ENCODE results near the gene NEK10.
A peak's percentile ranks its signal among the peaks of the same experiment; 100 is the strongest.
"Not testable (repeated sequence)": the region's sequence is repeated elsewhere in the genome, so short reads cannot be mapped to it uniquely, and the experiment has no call there.

NEK10 gene, protein sequence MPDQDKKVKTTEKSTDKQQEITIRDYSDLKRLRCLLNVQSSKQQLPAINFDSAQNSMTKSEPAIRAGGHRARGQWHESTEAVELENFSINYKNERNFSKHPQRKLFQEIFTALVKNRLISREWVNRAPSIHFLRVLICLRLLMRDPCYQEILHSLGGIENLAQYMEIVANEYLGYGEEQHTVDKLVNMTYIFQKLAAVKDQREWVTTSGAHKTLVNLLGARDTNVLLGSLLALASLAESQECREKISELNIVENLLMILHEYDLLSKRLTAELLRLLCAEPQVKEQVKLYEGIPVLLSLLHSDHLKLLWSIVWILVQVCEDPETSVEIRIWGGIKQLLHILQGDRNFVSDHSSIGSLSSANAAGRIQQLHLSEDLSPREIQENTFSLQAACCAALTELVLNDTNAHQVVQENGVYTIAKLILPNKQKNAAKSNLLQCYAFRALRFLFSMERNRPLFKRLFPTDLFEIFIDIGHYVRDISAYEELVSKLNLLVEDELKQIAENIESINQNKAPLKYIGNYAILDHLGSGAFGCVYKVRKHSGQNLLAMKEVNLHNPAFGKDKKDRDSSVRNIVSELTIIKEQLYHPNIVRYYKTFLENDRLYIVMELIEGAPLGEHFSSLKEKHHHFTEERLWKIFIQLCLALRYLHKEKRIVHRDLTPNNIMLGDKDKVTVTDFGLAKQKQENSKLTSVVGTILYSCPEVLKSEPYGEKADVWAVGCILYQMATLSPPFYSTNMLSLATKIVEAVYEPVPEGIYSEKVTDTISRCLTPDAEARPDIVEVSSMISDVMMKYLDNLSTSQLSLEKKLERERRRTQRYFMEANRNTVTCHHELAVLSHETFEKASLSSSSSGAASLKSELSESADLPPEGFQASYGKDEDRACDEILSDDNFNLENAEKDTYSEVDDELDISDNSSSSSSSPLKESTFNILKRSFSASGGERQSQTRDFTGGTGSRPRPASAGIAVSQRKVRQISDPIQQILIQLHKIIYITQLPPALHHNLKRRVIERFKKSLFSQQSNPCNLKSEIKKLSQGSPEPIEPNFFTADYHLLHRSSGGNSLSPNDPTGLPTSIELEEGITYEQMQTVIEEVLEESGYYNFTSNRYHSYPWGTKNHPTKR

DNA sequence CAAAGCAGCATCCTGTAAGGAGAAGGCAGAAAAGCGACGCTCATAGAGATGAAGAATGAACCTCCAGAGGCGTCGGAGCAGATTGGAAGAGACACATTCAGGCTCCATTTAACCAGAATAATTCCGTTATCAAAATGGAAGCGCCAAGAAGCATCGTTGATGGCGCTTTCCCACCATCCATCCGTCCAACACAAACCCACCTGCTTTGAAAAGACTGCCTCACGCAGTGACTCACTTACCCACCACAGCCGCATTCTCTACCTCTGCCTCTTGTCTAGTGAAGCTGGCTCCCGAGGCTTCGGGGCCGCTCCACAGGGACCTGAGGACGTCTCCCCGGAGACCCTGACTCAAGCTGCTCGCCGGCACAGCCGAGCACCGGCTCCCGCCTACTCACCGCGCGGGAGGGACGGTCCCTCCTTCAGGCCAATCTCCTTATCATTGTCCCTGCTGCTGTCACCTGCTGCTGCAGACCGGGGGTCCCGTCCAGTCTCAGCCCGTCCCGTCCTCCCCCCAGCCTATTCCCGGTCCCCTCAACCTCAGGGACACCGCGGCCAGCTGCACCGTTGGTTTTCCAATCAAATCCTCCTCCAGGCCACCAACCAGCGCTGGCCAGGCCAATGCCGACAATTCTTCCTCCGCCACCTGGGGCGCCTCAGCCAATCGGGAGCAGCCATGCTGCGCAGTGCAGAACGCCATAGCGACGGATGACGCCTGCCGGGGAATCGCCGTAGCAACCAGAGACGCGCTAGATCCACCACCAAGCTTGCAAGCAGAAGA, at the start of gene NEK10:
Gene NEK10, minus strand, starts transcription at position 553 of the 777 bp plus-strand sequence. CDS start 16,501 bp downstream, outside the sequence.
- DNase-seq (ENCODE audit: low read depth, low spot score), result peak; percentile 72

- no peak for DNase-seq (ENCODE audit: low read depth, low spot score)
Observed at GRCh38 chr3:27415202-27415601, 46.0 kb upstream of the NEK10 start.

DNA sequence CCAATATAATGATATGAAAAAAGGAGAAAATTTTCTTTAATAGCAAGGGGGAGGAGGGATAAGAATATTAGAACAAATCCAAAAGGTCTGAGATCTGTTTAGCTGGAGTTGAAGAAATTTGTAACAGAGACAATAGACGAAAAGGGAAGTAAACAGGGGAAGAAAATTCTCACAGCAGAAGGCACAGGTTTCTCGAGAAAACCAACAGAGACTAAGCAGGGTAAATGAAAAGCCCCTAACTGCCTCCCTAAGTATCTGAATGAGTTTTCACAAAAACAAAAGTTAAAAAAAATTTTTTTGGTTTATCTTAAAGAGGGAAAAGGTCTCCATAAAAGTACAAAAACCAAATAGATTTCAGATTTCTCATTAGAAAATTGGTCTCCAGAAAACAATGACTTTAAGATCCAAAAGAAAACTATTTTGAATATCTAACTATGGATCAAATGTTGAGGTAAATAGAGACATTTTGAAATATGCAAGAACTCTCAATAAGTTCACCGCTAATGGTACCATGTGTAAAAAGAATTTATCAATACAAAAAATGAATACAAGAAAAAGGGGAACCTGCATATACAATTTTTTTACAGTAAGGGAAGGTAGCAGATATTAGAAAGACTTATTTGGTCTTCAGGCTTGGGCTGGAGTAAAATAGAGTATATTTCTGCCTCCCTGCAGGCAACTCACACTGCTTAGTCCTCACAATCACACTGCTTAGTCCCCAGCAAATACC, 23.9 kb upstream of the NEK10 start:
- DNase-seq (ENCODE audit: low read depth, low spot score), result no peak

- DNase-seq (ENCODE audit: low read depth, low spot score), result not testable (repeated sequence)
Observed at GRCh38 chr3:27392414-27392813, 23.2 kb upstream of the NEK10 start.

DNA sequence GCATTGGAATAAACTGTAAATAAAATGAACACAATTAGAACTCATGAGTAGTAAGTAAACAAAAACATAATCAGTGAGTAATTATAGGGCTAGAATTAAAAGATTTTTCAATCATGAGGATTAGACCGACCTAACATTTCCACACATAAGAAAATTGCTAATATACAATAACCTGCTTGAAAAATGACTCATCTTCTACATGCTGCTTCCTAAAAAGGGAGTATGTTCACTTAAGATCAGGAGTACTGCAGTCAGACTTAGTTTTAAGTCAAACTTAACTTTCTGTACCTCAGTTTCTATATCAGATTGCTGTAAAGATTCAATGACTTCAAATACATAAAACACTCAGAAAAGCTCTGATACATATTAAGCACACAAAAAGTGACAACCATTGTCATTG, 22.6 kb upstream of the NEK10 start:
- DNase-seq (ENCODE audit: low read depth, low spot score), result no peak

DNA sequence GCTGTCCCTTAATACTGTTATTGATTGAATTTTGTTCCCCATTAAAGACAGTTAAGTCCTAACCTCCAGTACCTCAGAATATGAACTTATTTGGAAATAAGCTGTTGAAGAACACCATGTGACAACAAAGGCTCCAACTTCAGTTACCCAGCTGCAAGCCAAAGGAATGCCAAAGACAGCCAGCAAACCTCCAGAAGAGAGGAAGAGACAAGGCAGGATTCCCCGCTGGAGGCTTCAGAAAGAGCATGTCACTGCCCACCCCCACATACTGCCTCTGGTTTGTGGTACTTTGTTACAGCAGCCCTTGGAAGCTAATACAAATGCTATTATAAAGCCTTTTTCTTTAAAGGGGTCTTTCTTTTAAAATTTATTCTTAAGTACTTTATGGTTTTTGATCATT, 18.4 kb upstream of the NEK10 start:
- DNase-seq (ENCODE audit: low read depth, low spot score), result no peak

- no peak for DNase-seq (ENCODE audit: low read depth, low spot score)
Observed at GRCh38 chr3:27385504-27385903, 16.3 kb upstream of the NEK10 start.

GRCh38 chr3:27384191-27384590, 15.0 kb upstream of the NEK10 start:
- DNase-seq (ENCODE audit: low read depth, low spot score), result no peak

- DNase-seq (ENCODE audit: low read depth, low spot score), result no peak
Observed at GRCh38 chr3:27380433-27381357, 11.5 kb upstream of the NEK10 start.

DNA sequence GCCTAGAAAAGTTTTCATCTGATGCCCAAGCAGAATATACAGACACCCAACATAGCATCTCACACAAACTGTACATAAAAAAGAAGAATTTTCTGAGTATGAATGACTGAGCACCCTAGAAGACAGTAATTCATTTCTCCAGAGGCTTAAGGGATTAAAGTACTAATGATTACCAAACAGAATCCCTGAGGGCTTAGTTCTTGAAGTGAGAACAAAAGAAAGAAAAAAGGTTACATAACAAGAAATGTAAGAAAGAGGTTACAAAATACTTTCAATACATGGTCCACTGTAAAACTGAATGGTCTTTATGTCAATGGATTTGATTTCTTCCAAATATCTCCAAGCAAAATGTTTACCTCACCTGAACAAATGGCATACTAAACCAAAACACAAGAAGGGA, 9.1 kb upstream of the NEK10 start:
- DNase-seq (ENCODE audit: low read depth, low spot score), result no peak

DNA sequence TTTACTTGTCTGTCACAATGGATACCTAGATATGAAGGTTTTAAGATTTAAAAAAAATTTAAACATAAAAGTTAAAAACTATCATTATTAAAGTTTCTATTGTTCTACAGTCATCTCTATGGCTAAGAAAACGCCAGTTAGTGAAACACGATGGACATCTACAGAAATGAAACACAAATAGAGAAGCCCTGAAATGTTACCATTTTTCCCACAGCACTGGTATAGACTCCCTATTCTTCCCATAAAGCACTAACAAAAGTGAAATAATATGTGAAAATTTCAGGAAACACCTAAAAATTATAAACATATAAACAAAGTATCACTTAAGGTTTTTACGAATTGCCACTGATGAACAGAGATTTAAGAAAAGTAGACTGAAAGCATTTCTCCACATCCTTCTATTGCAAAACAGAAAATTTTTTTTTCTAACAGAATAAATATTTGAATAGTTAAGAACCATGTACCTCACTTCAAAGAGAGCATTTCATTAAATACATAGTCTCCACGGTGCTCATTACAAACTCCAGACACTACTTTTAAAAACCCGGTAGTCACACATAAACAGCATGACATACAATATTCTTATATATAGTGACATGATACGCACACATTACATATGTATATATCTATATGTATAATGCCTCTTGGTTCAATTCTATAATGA, 7.1 kb upstream of the NEK10 start:
- DNase-seq (ENCODE audit: low read depth, low spot score), result no peak

DNA sequence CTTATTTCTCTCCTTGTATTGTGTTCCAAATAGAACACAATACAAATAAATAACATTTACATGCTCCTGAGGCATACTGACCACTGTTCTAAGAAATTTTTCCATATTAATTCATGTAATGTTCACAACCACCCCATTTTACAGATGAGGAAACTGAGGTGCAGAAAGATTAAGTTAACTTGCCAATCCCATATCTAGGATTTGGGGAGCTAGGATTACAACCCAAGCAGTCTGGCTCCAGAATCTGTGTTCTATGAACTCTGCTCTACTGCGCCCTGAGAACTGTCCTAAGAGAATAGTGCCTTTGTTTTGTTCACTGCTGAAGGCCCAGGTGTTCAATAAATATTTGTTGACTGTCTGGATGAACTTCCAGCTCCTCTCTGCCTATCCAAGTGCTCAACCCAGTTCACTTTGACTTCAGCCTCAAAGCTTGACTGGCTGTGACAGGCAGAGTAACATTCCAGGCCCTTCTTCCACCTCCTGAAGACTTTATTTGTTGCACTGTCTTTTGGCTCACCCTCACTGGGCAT, 3.1 kb downstream of the NEK10 start:
- no peak for DNase-seq (ENCODE audit: low read depth, low spot score)

GRCh38 chr3:27360113-27361078, 8.8 kb downstream of the NEK10 start:
- DNase-seq (ENCODE audit: low read depth, low spot score), result peak; percentile 62

DNA sequence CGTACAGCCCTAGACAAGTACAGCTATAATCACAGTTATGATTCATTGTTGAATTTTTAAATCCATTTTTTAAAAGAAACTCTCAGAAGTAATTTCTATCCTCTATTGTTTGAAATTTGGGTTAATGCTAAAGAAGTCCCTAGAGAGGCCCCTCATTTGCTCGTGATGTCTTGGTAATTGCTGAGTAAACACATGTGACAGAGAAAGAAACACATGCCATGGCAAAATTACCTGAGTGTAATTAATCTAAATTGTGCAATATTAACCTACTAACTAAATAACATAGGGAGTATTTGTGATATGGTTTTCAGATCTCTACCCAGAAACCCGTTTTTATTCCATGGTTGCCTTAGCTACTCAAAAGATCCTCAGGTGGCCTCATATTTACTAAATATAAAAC, 10.8 kb downstream of the NEK10 start:
- DNase-seq (ENCODE audit: low read depth, low spot score), result no peak

DNA sequence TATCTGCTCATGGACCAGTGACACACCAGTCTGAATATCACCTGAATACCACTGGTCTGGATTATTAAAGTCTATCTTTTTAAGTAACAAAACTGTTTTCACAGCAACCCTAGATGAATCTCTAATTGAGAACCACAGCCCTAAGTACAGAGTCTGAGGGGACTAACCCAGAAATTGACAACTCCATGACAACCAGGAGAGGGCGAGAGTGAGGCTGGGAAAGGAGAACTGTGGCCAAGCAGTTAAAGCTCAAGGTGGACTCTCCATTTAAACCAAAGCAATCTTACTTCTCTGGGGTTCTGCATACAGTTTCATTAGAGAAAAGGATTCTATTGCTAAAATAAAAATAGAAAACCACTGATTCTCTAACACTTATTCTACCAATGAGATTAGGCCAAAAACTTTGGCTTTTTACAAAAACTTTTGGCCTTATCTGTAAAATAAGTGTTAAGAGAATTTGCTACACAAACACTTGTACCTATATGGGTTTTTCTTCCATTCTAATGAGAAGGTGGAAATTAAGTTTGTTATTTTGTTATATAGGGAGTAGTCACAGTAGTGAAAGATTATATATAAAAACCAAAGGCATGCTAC, 11.4 kb downstream of the NEK10 start:
- DNase-seq (ENCODE audit: low read depth, low spot score), result peak; percentile 24

- no peak for DNase-seq (ENCODE audit: low read depth, low spot score)
Observed at GRCh38 chr3:27356976-27357375, 12.2 kb downstream of the NEK10 start.

DNA sequence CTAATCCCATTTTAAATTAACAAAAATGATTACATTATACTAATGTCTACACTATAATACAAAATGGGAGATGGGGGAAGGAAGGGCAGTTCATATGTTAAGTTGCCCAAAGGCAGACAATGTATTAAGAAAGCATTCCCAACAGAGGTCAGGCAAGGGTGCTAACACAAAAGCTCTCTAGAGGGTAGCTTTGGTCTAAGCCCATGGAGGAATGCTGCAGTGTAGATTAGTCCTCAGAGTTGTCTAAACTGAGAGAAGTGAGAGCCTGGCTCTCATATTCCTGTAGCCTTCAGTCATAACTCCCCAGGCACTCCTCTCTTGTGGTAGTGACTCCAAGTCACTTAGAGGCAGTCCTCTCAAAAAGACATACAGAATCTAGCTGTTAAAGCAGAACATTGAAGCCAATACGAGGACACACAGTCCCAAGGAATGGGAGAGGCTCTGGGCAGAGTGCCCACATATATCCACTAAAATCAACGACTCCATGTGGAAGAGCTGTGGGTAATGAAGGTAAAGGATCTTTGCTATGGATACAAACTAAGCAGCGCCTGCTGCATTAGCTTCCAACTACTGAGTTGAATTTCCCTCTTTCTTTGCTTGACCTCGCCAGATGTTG, 14.5 kb downstream of the NEK10 start:
- DNase-seq (ENCODE audit: low read depth, low spot score), result no peak
